GM19025 (cell line): ENCODE data around the gene ALAS2.
"Not testable (repeated sequence)": the region's sequence is repeated elsewhere in the genome, so short reads cannot be mapped to it uniquely, and the experiment has no call there.

Experiments used
- ATAC-seq: cut with Tn5 transposase; IDR thresholded peaks from one replicate; pipeline ENCODE4 v1.9.1; 2021; ENCODE audit warnings: mild to moderate bottlenecking, low read depth, moderate library complexity; ENCODE audit not compliant: unreplicated experiment

ALAS2 gene, protein sequence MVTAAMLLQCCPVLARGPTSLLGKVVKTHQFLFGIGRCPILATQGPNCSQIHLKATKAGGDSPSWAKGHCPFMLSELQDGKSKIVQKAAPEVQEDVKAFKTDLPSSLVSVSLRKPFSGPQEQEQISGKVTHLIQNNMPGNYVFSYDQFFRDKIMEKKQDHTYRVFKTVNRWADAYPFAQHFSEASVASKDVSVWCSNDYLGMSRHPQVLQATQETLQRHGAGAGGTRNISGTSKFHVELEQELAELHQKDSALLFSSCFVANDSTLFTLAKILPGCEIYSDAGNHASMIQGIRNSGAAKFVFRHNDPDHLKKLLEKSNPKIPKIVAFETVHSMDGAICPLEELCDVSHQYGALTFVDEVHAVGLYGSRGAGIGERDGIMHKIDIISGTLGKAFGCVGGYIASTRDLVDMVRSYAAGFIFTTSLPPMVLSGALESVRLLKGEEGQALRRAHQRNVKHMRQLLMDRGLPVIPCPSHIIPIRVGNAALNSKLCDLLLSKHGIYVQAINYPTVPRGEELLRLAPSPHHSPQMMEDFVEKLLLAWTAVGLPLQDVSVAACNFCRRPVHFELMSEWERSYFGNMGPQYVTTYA

DNA sequence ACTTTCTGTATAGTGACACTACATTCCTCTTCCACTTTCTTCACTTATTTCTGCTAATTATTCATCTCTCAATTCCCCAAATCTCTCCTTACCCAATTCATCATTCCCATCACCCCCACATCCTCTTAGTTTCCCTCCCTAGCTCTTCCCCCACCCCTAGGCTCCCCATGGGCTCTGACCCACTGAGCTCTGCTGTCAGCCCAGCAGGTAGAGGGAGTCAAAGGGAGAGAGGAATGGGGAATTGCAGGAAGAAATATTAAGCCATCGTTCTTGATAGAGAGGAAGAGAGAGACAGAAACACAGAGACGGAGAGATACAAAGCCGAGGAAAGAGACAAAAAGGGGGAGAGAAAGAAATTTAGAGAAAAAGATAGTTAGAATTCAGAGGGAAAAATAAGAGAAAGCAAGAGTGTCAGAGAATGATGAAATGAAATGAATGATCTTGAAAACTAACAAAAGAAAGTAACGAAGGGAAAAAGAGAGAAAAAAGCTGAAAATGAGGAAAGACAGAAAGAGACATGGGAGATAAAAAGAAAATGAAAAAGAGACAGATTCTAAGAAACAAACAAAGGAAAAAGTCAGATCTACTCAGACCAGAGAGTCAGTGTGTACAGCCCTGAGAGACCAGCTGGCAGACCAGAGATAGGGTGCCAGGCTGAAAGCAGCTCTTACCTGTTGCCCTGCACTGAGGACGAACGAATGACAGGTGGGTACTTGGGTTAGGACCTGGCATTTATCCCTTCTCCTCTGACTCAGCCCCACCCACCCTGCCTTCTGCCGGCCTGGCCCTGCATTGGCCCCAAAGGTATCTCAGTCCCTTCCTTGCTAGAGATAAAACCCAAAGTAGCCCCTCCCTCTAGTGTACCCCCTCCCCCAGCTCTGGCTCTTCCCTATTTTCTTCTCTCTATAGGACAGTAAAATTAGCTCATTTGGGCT lies at the start of gene ALAS2:
Gene ALAS2, minus strand, starts transcription at position 707 of the 935 bp plus-strand sequence. CDS start 4,977 bp downstream, outside the sequence.
- ATAC-seq = no peak

DNA sequence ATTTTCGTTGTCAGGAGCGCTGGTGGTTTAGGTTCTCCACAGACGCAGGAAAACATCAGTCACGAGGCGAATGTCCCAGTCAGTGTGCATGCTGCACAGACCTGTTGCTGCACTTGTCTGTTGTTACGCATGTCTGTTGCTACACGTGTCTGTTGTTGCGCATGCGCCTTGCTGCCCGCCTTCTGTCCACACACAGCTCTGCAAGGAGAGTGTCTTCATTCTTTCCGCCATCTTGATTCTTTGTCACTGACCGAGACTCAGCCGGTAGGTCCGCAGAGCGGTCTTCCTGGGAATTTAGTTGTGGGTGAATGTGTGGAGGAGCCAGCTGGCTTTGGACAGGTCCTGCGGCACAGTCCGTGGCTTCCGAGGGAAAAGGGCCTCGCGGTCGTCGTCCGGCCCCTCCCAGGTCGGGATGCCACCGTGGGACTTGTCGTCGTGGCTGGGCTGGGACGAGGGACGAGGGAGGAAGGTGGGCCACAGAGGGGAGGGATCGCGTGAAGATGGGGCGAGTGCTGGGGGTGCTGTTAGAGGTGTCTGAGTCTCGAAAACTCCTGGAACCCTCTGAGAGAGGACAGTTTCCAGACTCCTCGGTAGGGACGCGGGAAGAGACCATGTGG lies 44.2 kb upstream of the ALAS2 start, which contains the start of gene PAGE2B:
Gene PAGE2B, plus strand, starts transcription at position 180 of the 617 bp plus-strand sequence. CDS start 1,012 bp downstream, outside the sequence.
- no peak for ATAC-seq

DNA sequence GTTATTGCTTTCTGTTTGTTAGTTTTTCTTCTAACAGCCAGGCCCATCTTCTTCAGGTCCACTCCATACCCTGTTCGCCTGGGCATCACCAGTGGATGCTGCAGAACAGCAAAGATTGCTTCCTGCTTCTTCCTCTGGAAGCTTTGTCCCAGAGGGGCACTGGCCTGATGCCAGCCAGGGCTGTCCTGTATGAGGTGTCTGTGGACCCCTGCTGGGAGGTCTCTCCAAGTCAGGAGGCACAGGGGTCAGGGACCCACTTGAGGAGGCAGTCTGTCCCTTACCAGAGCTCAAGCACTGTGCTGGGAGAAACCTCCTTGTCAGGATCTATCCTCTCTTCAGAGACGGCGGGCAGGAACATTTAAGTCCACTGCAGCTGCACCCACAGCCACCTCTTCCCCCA lies 41.5 kb upstream of the ALAS2 start:
- ATAC-seq = no peak

DNA sequence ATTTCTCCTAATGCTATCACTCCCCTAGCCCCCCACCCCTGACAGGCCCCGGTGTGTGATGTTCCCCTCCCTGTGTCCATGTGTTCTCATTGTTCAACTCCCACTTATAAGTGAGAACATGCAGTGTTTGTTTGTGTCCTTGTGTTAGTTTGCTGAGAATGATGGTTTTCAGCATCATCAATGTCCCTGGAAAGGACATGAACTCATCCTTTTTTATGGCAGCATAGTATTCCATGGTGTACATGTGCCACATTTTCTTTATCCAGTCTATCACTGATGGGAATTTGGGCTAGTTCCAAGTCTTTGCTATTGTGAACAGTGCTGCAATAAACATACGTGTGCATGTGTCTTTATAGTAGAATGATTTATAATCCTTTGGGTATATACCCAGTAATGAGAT lies 36.4 kb upstream of the ALAS2 start:
- ATAC-seq = not testable (repeated sequence)

DNA sequence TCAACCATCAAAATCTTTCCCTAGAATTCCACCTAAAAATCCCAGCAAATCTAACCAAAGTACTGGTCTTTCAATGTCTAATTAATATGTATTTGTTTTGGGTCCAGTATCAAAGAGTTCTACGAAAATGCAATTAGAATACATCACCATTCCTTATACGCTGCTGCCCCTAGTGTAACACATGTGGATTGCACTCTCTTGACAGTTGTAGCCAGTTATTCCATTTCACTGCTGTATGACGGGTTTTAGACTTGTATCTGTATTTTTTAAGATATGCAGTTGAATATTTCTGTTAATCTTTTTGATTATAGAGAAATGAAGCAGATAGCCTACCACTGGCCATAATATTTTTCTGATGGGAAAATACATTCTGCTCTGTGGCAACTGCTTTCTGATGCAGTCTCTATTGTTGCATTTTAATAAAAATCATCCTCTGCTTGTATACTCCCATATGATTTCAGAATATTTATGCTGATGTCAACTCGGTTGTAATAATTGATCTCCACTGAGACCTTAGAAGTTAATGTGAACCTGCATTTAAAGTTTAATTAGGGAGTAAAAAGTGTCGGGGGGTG lies 27.0 kb upstream of the ALAS2 start:
- no peak for ATAC-seq

DNA sequence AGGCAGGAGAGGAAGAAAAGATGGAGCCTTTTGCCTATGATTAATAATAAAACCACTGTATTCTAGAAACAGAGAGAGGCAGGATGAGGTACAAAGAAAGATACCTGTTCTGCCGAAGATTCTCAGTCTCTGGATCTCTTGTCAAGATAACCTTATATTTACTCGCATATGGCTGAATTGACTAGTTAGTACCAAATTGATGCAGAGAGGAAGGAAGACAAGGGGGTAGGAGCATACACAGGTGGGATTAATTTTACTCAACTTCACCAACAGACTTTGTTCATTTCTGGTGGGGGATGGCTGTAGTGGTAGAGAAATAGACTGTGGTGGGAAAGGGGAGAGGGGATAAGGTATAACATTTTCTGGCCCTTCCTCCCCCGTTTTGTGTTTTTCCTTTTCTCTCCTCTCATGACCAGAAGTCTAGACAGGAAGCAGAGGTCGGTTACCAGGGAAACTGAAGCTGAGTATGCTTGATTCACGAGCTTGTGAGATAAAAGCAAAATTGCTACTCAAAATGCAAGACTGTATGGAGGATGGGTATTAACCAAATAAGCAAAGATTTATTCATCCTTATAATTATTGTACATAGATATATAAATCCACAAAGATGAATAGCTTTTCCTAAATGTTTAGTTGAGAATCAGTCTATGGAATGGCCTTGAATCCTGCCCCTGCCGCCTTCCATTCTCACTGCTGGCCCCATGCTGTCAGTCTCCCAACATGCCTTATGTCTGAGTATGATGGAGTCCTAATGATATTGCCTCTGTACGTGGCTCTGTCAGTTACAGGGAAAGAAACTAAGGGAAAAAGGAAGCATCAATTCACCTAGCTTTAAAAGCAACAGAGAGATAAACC lies 26.3 kb upstream of the ALAS2 start:
- ATAC-seq = no peak

DNA sequence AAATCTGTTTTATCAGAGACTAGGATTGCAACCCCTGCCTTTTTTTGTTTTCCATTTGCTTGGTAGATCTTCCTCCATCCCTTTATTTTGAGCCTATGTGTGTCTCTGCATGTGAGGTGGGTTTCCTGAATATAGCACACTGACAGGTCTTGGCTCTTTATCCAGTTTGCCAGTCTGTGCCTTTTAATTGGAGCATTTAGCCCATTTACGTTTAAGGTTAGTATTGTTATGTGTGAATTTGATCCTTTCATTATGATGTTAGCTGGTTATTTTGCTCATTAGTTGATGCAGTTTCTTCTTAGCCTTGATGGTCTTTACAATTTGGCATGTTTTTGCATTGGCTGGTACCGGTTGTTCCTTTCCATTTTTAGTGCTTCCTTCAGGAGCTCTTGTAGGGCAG lies 19.8 kb upstream of the ALAS2 start:
- not testable (repeated sequence) for ATAC-seq

DNA sequence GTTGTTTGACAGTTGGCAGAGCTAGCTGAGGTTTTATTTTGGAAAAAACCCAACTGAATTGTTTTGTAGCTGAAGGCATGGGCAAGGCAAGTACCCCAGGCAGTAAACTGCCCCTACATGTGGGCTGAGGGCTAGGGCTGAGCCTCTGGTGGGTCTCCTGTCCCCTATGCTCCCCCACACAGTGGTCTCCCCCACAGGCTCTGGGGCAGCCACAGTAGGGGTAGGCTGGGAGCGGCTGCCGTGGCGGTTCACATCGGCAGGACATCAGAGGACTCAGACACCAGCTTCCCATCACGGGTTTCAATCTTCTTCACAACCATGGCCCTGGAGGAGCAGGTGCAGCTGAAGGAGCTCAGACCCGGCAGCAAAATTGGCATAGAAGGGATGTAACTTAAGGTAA lies 10.7 kb upstream of the ALAS2 start:
- ATAC-seq = no peak

DNA sequence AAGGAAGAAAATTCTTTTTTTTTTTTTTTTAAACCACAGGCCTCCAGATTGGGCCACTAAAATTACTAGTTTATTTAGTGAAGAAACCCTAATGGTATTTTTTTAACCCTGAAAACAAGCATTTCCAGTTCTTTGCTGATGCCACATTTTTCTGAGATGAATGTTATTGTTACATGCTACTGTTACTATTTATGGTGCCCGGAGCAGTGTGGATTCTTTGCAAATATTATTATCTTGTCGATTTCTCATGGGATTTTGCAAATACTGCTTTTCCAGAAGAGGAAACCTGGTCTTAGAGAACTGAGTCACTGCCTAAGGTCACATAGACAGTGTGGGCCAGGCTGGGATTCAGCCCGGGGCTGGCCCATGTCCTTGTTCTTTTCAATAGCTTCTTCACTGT lies 8.7 kb upstream of the ALAS2 start:
- no peak for ATAC-seq

DNA sequence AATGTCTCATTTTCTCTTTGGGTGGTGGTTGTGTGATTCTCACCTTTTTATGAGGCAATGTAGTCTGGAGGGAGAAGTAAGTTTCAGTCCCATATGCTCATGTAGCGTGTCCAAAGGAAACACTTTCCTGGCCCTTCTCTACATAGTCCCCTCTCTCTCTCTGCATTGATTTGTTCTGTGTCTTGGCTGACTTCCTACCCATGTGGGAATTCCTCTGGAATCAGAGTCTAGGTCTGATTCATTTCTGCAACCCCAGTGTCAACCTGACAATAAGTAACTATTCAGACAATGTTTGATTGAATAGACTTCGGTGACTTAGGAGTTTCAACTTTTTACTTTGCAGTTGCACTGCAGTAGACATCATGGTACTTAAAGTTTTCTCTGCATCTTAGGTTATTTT lies 2.7 kb upstream of the ALAS2 start:
- no peak for ATAC-seq

DNA sequence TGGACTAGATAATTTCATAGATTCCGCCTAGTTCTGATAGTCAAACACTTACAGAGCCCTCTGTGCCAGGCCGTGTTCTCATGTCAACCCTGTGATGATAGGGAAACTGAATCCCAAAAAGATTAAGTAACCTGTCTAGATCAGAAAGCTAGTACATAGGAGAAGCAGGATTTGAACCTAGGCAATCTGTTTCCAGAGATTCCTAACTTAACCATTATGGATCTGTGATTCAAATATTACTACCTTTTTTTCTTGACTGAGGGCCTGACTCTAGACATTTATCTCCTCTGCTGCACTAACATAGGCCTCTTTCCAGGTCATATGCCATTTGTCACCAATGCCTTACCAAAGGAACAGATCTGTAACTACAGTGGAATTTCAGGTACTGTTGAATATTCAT lies 1.5 kb downstream of the ALAS2 start:
- no peak for ATAC-seq

DNA sequence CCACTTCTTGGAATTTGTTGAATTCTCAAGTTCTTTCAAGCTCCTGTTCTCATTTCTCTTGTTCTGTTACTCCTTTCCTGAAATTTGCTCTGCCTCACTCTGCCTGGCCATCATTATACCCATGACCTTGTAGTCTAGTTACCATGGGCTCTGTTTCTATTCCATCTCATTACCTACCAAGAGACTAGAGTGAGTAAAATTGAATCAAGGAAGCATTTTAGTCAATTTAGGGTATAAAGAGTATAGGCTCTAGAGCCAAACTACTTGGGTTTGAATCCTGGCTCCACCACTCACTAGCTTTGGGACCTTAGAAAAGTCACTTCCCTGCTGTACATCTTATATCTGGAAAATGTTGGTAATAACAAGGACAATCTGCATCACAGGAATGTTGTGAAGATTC lies 2.2 kb downstream of the ALAS2 start:
- no peak for ATAC-seq

DNA sequence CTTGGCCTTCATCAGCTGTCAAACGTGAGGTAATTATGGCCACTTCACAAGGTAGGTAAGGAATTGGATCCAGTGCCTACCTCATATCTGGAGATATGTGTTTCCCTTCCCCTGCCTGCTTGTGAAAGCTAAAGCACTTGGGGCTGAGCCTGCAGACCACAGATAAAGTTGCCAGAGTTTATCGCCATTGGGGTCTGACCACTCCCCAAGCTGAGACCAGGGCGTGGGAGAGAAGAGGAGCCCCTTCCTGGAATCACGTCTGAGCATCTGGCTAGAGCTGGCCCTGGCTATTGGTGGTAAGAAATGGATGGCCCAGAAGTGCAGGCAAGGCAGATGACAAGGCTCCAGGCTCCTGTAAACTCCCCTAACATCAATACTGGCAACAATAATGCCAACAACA lies 2.7 kb downstream of the ALAS2 start:
- ATAC-seq = no peak

DNA sequence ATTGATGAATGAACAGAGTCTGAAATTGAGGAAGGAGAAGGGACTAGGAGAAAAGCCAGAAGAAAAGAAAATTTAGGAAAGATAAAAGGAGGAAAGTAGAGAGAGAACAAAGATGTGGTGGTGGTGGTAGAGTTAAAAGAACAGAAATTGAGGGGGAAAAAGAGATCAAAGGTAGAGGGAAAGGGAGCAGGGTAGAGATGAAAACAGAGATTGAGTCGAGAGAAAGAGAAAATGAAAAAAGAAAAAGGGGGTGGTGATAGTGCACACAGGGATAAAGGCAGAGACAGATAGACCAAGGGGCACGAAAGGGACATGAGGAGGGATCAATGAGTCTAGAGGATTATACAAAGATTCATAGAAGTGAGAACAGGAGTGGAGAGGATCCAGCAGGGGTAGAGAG lies 3.9 kb downstream of the ALAS2 start:
- ATAC-seq = no peak

DNA sequence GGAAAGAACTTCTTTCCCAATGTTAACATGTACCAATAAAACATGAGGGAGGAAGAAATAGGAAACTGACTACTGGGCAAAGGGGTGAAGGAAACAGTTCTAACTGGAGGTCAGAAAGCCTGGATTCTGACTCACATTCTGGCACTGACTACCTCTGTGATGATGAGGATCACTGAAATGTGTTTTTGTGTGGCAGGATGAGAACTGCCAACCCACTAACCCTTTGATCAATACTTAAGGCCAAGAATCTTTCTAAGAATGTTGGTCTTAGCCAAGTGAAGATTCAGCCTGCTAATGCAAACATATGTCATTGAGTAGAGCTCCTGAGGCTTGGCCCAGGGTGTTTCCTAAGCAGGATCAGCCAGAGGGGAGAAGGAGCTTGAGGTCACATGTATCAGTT lies 4.6 kb downstream of the ALAS2 start:
- no peak for ATAC-seq

DNA sequence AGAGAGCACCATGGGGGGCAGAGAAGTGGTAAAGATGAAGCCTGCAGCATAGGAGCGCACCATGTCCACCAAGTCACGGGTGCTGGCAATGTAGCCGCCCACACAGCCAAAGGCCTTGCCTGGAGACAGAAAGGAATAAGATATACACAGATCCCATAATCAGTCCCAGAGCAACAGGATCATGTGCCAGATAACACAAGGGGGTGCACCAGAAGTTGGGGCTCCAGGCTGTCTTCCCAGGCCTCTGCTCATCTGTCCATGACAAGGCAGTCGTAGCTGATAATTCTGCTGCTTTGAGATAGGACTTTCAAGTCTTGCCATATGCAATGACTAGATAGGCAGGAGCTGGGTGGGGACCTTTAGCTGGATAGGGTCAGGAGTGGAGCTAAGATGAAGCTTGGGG lies 15.9 kb downstream of the ALAS2 start:
- ATAC-seq = no peak

DNA sequence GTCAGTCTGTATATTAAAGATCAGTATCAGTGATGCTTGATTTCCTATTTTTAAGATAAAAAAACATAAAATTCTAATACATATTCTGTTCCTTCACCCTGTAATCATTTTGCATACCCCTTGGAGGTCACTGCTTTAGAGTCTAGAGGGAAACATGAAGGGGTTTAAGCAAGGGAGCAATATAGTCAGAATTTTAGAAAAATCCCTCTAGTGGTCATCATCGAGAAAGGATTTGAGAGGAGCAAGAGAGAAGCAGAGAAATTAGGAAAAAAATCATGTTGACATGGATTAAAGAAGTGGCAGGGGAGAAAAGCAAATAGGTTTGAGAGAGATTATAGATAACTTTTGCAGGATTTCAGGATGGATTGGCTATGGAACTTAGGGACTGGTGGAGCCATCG lies 19.5 kb downstream of the ALAS2 start:
- no peak for ATAC-seq

DNA sequence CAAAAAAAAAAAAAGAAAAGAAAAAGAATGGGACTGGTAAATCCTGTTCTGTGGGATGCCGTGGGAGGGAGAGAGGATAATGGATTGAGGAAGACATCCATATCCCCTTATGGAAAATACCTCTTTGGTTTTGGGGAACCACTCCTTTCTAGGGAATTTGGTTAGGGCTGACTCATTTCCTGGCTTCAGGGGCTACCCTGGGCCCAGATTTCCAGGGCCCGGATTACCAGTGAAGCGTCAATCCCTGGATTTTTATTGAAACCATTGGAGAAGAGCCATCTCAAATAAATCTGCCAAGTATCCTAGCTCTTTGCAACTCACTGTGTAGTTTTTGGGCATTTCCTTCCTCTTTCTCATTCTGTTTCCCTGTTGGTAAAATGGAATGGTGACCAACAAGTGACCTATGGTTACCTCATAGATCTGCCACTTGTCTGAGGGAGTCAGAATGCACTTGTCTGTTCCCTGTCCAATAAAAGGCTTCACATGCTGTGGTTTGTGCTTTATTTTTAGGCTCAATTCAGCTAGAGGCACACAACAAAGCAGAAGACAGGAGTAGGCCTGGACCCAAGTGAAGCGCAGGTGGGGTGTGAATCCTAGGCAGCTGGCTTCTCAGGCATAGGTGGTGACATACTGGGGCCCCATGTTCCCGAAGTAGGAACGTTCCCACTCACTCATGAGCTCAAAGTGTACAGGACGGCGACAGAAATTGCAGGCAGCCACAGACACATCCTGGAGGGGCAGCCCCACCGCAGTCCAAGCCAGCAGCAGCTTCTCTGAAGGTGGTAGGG lies 22.0 kb downstream of the ALAS2 start:
- no peak for ATAC-seq

DNA sequence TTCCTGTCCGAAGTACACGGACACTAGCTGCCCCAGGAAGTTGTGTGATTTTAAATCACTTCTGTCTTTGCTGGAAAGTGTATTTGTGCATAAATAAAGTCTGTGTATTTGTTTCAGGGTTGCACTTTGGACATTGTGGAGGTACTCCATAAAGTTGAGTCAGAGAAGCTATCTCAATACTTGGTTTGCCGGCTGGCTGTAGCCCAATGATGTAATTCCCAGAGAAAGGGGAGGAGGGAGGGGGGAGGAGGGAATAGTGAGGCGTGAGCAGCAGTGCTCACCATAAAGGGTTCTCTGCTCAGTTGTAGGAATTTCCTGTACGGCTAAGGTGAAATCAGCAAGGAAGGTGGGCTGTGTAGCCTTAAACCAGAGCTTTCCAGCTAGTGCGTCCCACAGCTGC lies 23.1 kb downstream of the ALAS2 start:
- no peak for ATAC-seq
